NCI-H1694 (cell line): ENCODE measurements around the gene NDUFB11.

Experiments used
- DNase-seq: peaks from one replicate; lab custom pipeline; 2025; lab: John Stamatoyannopoulos, UW

Gene NDUFB11

DNA sequence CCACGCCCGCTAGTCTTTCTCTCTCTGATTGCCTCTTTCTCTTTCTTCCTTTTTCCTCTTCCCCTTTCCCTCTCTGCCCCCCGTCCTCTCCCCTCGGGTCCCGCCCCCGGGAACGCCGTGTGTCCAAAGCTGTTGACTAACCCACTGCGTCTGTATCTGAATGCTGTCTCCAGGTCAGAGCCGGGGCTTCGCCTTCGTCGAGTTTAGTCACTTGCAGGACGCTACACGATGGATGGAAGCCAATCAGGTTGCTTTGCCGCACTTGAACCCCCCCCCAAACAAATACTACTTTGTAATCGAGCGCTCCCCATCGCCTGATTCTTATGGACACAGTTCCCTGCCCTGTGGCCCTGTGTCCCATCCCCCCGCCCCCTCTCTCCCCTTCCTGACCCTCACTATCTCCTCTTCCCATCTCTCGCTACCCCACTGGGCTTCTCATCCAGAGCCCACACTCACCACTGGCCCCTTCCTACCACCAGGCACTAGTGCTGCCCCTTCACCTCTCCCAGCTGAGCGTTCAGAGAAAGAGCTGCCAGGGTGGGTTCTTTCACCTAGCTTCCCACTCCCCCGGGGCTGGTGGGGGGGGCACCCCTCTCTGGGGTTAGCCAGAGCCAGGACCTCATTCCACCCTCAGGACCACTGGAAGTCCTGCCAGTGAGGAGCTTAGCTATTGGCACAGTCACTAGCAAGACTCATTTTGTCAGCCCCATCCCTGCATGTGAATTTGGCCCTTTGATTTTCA, 30.5 kb upstream of the NDUFB11 start:
- DNase-seq = no peak

DNA sequence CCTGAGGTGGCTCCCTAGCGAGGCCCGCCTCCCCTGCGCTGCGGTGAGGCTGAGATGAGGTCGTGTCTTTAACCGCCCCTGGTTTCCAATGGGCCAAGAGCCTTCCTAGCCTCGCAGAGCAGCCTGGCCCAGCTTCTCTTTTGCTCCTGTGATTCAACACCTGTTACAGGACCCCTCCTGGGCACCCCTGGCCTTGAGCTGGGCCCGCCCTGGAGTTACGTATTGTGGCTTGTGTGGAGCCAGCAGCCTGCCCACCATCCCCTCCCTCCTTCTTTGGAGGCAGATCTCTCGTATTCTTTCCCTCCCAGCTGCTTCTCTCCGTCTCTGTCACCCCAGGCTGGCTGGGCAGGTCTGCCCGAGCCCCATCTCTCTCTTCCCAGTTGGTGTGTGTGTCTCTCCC, 29.9 kb upstream of the NDUFB11 start:
- no peak for DNase-seq

DNA sequence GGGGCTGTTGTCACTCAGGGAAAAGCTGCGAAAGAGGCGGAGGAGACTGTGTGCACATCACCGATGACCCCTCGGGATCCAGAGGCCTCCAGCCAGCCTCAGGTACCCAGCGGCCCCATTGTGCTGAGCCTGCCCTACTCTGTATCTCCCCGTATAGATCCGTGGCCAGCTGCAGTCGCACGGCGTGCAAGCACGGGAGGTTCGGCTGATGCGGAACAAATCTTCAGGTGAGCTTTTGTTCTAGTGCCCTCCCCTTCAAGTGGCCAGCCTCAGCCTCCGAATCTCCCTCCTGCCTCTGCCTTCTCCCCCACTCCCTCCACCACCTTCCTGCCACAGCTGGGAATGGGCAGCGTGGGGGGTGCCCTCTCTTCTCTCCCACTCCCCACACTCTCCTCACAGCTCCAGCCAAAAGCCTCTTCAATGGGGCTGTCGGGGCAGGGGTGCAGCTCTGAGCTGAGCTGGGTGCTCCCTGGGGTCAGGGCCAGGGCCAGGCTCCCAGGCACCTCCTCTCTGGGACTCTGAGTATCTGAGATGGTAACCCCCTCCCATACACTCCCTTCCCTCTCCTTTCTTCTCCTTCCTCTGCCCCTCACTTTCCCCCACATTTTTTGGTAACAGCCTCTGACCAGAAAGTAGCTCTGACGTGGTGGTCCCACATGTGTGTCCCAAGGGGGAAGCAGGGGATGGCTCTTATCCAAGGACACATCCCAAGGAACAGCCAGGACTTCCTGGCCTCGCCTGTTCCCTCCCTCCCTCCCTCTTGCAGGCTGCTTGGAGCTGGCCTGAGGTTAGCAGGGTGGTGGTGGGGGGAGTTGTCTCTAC, 28.7 kb upstream of the NDUFB11 start:
- no peak for DNase-seq

DNA sequence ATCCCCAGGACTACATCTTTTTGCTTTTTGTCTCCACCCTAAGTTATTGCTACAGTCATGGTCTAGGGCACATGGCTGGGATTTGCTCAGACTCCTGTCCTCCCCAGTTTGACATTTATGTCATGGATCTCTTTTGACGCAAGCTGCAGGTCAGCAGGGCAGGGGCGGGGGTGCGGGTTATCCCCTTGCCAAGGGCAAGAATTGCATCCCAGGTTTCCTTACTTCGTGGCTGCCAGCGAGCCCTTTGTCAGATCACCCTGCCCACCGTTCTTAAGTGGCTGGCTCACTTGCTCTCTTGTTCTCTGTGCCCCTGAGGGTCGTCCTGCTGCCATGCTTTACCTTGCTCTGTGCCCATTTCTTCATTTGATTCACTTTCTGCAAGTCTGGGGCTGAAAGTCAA, 28.0 kb upstream of the NDUFB11 start:
- no peak for DNase-seq

DNA sequence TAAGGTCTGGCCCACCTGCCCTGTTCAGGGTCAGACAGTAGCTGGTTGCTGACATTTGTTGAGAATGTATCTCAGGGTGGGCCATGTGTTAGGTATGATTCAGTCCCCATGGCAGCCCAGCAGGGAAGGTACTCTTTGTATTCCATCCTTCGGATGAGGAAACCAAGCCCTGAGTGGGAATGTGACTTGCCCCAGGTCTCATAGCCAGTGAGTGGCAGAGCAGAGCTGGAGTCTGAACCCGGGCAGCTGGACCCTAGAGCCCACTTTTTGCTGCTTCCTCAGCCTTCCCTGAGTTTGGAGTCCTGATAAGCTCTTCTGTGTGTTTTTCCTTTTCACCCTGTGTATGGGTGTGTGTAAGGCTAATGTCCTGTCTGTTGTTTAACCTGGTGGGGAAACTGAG, 27.5 kb upstream of the NDUFB11 start:
- DNase-seq = no peak

DNA sequence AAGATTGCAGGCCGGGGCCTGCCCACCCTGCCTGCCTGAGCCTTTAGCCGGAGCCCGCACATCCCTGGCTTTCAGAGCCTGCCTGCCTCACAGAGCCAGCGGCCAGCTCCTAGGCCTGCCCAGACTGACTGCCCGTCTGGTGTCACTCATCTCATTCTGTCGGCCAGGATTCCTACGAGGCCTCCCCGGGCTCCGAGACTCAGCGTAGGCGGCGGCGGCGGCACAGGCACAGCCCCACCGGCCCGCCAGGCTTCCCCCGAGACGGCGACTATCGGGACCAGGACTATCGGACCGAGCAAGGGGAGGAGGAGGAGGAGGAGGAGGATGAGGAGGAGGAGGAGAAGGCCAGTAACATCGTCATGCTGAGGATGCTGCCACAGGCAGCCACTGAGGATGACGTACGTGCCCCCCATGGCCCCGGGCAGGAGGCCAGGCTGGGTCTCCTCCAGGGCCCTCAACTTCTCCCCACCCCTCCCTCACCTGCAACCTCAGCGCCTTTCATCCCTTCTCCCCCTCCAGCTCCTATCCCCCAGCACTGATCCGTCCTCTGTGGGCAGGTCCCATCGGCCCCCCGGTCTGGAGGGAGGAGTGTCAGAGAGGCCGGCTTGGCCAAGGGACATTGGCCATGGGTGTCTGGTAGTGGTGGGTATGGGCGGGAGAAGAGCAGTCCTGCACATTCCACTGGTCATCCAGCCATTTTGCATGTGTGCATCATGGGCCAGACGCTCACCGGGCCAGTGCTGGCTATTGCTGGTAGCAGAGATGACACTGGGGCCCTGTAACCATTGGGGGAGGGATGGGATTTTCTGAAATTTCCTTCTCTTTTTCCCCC, 26.6 kb upstream of the NDUFB11 start:
- DNase-seq = no peak

DNA sequence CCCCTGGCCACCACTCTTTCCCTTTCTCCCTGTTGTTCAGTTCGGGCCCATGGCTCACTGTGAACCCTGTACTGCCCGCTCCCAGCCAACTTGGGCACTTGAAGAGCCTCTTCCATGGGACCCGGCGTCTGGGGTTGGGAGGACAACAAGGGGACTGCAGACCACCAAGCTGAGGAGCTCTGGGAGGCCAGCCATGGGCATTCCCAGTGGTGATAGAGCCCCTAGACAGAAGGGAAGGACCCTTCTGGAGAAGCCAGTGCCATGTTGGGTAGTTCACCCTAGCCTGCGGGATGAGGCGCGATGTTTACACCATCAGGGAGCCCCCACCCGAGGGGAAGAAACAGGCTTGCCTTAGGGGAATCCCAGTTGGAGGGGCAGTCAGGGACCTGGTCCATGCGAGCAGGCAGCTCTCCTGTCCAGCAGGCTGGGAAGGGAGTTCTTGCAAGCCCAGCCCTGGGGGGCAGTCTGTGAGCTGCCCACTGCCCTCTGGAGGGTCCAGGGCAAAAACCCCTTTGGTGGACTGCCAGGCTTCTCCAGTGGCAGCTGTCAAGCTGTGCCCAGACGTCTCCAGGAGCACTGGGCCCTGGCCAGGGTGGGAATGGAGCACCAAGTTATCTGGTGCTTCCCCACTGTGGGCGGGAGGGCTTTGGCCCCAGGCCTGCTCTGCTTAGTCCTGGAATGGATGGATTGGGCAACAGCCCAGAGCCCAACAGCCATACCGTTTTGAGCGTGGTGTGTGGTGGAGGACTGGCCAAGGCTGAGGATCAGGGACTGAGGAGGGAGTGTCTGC, 25.4 kb upstream of the NDUFB11 start:
- DNase-seq = no peak

DNA sequence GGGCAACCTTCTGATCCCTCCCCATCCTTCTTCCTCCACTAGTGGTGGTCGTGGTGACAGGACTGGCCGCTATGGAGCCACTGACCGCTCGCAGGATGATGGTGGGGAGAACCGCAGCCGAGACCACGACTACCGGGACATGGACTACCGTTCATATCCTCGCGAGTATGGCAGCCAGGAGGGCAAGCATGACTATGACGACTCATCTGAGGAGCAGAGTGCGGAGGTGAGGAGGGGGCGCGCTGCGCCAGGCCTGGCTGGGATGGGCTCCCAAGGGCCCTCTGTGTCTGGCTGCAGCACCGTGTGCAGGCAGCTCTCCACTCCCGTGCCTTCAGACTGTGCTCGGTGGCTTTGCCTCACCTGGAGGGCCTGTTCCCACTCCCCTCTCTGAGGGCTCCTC, 24.8 kb upstream of the NDUFB11 start:
- no peak for DNase-seq

DNA sequence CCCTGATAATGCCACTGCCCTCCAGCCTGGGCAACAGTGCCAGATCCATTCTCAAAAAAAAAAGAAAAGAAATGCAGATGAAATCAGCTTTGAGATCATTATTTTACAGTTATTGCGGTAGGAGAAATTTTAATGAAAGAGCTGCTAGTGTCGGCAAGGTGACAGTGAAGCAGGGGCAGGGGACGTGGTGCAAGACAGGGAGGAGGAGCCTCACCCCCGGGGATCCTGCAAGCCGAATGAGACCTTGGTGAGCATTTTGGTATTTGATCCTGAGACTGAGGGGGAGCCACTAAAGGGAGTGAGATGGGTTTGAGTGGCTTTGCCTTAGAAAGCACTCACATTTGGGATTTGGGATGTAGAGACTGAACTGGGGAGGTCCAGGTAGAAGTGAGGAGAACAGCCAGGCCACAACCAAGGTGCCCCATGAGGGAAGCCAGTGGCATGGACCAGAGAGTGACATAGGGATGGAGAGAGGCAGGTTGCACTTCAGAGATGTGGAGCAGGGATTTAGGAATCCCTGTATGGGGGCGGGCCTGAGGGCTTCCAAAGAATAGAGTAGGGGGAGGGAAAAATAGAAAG, 24.1 kb upstream of the NDUFB11 start:
- DNase-seq = no peak

DNA sequence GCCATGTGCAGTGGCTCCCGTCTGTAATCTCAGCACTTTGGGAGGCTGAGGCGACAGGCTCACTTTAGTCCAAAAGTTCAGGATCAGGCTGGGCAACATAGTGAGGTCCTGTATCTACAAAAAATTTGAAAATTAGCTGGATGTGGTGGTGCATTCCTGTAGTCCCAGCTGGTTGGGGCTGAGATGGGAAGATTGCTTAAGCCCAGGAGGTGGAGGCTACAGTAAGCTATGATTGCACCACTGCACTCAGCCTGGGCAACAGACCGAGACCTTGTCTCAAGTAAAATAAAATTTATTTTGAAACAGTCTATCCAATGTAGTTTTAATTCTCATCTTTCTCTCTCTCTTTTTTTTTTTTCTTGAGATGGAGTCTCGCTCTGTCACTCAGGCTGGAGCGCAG, 21.6 kb upstream of the NDUFB11 start:
- no peak for DNase-seq

DNA sequence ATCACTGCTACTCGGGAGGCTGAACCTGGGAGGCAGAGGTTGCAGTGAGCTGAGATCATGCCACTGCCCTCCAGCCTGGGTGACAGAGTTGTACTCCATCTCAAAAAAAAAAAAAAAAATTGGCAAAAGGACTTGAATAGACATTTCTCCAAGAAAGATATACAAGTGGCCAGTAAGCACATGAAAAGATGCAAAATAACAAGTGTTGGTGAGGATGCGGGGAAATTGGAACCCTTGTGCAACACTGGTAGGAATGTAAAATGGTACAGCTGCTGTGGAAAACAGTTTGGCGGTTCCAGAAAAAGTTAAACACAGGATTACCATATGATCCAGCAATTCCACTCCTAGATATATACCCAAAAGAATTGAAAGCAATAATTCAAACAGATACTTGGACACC, 19.9 kb upstream of the NDUFB11 start:
- no peak for DNase-seq

DNA sequence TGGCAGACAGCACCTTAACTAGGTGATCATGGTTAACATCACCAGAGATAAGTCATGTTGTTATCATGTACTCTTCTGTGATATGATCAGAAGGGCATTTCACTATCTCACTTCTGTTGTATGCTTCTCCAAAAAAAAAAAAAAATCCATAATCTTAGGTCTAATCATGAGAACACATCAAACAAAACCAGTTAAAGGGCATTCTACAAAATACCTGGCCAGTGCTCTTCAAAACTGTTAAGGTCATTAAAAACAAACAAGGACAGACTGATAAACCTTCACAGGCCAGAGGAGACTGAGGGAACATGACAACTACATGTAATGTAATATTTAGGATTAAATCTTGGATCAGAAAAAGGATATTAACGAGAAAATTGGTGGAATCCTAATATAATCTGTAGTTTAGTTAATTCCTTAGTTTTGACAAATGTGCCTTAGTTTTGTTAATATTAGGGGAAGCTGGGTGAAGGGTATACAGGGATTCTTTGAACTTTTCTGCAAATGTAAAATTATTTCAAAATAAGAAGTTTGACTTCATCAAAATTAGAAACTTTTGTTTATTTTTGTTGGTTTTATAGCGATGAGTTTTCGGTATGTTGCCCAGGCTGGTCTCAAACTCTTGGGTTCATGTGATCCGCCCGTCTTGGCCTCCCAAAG, 18.6 kb upstream of the NDUFB11 start:
- no peak for DNase-seq

DNA sequence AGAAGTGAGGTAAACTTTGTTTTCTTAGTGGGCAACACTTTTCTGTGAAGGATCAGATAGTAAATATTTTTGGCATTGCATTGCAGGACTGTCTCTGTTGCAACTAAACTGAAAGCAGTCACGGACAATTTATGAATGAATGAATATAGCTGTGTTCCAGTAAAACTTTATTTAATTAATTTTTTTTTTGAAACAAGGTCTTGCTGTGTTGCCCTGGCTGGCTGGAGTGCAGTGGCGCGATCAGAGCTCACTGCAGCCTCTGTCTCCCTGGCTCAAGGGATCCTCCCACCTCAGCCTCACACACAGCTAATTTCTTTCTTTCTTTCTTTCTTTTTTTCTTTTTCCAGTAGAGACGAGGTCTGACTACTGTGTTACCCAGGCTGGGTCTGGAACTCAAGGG, 16.3 kb upstream of the NDUFB11 start:
- no peak for DNase-seq

DNA sequence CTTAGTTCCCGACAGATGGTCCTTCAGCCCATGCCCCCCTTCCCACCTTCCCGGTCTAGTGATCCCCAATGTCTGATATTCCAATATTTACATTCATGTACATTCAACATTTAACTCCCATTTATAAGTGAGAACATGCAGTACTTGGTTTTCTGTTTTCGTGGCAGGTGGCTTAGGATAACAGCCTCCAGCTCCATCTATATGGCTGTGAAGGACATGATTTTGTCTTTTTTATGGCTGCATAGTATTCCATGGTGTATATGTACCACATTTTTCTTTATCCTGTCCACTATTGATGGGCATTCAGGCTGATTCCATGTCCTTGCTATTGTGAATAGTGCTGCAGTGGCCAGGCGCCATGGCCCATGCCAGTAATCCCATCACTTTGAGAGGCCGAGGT, 14.3 kb upstream of the NDUFB11 start:
- DNase-seq = no peak

DNA sequence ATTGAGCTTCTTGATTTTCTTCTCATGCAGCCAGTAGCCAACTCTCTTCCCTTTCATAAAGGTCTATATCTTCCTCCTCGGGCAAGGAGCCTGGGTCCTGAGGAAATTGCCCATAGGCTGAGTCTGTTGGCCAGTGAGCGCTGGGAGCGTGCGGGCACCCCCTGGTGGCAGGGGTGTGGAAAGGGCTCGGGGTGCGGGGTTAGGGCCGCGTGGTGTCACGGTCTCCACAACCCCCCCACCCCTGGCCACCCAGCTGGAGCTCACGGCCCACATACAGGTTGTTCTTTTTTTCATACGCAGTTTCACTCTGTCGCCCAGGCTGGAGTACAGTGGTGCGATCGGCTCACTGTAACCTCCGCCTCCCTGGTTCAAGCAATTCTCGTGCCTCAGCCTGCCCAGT, 13.6 kb upstream of the NDUFB11 start:
- no peak for DNase-seq

DNA sequence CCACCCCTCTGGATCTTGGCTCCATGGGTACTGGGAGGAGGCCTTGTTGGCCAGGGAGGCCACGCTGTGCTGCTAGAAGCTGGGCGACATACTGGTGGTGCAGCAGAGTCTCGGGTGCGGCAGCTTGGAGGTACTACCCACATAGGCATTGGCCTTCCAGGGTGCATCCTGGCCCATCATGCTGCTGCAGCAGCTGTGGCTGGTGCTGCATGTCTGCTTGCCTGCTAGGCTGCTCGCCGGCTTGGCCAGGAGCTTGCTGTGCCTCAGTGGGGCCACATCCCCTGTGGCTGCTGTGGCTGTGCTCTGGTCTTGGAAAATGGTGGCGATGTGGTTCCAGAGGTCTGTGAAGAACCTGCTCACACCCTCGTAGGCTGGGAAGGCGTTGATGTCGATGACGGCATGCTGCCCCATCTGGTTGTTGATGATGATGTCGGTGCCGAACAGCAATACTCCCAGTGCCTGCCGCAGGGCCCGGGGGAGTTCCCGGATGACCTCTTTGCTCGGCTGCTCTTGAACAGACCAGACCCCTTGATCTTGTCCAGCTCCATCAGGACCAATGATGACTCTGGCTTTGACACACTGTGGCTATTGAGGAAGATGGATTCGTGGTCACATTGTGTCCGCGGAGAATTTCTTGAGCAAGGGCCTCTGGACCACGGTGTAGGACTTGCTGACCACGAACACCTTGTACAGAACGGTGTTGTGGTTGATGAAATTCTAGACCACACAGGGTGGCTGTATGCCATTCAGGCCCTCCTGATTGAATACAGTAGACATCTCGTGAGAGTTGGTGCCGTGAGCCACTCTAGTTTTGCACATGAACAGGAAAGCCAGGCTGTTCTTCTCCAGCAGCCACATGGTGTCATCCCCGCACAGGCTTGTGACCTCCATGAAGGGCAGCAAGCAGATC, 12.4 kb upstream of the NDUFB11 start:
- DNase-seq = no peak

DNA sequence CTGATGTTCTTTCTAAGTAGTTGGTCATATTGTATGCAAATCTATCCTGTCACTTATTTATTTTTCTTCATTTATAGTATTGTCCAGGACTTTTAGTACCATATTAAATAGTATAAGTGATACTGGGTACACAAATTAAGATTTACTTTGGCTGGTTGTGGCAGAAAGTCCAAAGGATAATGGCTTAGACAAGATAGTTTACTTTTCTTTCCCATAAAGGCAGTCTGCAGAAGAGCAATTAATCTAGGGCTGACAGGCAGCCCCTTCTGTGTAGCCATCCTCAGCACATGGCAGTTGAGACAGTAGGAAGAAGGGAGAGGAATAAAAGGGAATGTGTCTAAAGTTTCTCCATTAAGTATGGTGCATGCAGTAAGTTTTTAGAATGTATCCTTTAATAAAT, 6.9 kb upstream of the NDUFB11 start:
- DNase-seq = no peak

DNA sequence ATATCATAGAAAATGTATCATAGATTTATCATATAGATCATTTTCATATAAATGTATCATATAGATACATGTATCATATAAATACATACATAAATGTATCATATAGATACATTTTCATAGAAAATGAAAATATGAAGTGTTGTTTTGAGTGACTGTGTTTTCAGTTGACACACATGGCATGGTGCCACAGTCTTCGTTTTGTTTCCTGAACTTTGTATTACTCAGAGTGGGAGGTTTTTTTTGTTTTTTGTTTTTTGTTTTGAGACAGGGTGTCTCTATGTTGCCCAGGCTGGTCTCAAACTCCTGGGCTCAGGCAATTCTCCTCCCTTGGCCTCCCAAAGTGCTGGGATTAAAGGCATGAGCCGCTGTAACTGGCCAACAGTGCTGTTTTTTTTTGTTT, 4.4 kb upstream of the NDUFB11 start:
- DNase-seq = no peak

DNA sequence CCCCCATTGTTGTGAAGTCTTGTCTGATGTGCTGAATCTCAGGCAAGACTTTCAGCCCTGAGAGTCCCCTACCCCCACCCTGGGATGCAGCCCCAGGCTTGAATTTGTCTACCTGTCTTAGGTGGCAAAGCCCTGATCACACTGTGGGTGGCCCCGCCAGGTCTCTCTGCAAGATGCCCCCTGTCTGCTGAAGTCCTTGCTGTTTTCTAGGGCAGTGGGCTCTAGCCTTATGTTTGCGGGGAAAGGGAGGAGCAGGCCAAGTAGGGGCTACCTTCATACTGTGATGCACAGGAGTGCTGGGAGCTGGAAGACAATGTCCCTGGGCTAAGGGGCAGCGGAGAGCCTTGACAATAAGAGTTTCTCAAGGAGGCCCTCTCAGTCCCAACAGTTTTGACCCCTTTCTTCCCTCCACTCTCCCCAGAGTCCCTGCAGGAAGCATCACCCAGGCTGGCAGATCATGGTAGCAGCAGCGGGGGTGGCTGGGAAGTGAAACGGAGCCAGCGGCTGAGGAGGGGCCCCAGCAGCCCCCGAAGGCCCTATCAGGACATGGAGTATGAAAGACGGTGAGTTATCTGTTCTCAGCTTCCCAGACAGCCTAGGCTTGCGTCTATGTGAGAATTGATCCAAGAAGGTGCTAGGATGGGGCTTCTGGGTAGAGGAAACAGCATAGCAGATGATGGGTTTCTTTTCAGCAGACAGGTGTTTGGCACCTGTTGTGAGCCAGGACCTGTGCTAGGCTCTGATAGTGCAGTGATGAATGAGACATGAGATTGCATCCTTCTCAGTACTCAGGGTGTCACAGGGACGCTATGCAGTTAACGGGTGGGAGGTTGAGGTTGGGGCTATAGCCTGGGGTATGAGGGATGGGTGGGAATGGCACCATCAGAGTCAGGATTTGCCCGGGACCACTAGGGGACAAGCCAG, 2.7 kb upstream of the NDUFB11 start:
- no peak for DNase-seq
